Measurements from ENCODE around the gene NPVF. TPM values are rescaled to one million over a fixed set of nuclear protein-coding genes. Genes with fewer than 3 reads are reported as not detected.

NPVF gene
- not detected for total RNA-seq

DNA sequence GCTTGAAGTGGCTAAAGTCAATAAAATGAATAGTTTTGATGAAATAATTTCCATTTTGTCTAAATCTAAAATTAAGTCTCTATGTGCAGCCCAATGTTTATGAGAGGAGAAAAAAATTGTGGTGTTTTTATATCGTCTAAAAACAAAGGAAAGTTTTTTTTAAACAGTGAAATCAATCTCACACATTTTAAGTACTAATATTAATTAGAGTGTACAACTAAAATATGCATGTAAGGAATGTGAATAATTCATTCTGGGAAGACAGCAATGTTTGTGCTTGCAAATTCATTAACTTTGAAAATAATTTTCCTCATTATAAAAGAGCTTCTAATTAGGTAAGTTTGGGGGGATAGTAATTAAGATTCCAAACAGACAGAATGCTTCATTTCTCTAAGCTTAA, at the start of gene NPVF:
Gene NPVF (minus strand): TSS at position 101 of the 400 bp plus-strand sequence. CDS start 47 bp downstream, at position 54.
- DNase-seq, result no peak

DNA sequence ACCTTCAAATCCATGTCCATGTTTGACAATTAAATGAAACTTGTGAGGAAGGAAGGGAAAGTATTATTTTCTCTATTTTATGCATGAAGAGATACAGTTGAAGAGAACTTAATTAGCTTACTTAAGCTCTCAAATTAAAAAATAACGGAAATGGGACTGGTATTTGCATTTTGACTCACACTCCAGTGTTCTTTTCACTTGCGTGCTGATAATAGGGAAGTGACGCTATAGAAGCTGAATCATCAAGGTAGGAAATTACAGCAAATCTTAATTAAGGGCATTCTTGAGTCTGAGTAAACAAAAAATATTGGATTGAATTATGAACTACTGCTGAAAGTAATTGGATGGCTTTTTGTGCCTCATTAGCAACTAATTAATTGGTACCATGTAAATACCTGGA, 44.0 kb upstream of the NPVF start:
- no peak for DNase-seq

- DNase-seq, result peak; percentile 84
Measured at GRCh38 chr7:25263337-25263736, 35.1 kb upstream of the NPVF start.

DNA sequence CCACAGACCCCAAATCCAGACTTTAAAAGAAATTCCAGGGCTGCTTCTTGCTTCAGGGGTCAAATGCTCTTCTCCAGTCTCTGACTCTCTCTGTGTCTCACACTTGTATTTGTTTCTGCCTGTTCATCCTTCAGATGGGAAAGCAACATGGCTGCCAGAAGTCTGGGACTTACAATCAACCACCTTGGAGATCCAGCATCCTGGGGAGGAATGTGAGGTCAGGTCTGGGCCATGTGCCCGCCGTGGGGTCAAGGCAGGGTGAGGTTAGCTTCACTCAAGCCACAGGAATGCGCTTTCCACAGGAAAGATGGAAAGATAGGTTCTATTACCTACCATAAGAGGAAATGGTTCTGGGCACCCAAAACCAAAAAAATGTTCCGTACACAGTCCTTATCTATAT, 34.3 kb upstream of the NPVF start:
- no peak for DNase-seq

- no peak for DNase-seq
Measured at GRCh38 chr7:25261545-25262140, 33.4 kb upstream of the NPVF start.

GRCh38 chr7:25260862-25261494, 32.7 kb upstream of the NPVF start:
- DNase-seq, result peak; percentile 95

DNA sequence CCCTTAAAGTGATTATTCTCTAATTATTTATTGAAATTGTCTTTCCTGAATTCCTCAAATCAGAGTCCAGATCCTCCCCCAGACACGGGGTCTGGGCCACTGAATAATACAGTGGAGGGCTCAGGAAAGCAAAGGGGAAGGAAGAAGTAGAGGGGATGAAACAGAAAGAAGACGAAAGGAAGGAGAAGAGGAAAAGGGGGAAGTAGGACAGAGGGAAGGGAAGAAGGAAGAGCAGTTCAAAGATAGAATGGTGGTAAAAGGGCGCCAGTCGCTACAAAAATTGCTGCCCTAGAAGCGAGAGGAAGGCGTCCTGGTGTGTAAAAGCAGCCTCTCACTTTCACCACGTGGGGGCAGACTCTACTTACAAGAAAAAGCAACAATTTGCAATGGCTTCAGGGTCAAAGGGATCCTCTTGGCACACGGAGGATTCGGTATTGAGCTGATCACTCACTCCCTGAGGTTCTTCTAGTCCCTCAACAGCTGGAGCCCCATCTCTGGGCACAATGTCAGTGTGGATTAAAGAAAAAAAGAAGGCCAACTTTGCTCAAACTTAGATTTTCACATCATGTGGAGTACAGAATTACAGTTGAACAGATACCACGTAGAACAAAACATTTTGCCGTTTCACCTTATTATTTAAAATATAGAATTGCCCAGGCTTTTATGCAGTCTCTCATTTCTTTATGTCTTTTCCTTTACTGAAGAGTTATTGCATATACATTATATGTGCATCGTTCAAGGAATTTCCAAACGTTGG, 31.4 kb upstream of the NPVF start:
- DNase-seq, result peak; percentile 83

DNA sequence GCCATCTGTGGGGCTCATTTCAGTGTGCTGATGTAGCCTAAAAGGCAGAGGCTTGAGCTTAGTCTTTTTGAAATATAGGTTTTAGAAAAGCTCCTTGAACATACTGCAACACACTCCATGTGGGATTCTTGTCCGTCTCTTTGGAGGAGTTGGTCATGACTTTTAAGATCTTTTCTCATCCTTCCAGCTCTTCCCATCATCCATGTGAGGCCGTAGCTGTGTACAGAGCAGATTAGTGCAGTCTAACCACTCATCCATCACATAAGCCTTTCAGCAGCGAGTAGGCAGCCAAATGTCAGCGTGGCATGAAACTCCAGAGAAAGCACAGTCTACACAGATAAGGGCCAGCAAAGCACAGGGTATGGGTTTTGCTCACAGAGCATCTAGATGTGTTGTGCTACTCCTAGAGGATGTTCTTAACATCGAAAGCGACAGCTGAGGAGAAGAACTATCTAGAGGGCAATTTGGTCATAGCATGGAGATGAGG, 28.1 kb upstream of the NPVF start:
- DNase-seq, result no peak

DNA sequence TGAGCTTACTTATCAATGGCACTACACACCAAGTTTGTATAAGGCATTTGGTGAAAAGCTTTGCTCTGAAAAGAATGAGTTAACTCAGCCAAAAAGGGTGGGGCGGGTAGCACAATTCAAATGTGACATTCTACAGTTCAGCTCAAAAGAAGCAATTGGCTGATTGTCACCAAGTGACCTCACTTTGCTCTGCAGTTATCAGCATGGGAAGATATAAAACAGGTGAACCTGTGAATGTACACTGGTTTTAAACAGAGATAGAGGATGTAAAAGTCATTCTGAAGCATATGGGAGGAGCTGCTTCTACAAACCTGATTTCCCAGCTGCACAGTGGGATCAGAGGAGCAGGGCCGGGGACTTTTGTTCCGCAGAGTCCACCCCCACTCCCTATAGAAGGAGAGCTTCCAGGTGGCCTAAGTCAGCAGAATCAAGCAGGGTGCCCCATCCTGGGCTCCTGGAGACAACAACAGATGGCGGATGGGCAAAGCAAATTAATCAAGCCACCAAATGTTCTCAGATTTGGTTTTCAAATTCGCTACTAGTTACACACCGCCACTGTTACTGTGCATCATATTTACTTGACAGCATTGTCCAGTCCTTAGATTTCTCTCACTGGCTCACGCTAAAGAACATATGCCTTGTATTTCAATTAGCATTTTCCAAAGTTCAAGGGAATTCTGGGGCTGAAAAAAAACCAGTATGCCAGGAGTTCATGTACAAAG, 27.5 kb upstream of the NPVF start:
- DNase-seq, result no peak

DNA sequence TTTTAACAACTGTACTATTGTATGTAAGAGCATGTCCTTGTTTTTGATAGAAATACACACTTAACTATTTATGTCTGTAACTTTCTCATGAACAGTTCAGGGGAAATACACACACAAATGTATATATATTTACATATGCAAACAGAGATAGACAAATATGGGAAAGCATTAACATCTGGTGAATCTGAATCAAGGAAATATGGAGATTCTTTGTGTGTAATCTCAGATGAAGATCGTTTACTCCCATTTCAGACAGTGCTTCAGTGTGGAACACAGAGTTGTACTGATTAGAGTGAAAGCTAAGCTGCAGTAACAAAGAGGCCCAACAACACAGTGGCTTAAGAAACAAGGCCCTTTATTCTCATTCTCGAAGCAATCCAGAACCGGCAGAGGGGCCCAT, 26.3 kb upstream of the NPVF start:
- DNase-seq, result no peak

DNA sequence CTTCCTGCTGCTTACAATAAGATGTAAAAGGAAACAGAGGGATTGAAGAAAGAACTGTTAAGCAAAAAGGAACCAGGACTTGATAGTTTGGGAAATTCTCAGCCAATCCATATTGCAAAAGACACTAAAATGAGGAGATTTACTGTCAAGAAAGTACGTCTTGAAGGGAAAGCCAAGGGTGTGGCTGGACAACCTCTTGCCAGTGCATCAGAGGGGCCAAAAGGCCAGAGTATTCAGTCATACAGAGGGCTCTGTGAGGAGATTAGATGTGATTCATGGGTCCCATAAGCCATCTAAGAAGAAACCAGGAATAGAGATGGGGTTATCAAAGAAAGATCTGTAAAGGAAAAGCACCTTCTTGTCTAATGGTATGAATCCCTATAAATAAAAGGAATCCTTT, 25.4 kb upstream of the NPVF start:
- no peak for DNase-seq

- no peak for DNase-seq
Measured at GRCh38 chr7:25250386-25250785, 22.1 kb upstream of the NPVF start.

DNA sequence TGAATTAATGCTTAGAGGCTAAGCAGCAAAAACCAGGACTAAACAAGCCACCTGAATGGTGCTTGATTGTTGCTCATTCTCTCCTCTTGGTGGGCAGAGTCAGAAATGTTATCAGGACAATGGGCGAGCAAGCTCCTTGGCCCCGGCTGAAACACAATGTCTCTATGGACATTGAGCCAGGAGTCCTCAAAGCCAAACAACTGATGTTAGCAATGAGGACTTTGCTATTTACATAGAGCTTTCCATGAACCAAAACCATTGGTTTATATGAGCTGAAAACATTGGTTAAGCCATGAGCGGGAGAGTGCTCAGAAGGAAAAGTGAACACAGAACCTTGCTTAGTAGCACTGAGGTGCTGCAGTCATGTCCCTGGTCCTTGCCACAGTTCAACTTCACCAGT, 21.5 kb upstream of the NPVF start:
- DNase-seq, result no peak

DNA sequence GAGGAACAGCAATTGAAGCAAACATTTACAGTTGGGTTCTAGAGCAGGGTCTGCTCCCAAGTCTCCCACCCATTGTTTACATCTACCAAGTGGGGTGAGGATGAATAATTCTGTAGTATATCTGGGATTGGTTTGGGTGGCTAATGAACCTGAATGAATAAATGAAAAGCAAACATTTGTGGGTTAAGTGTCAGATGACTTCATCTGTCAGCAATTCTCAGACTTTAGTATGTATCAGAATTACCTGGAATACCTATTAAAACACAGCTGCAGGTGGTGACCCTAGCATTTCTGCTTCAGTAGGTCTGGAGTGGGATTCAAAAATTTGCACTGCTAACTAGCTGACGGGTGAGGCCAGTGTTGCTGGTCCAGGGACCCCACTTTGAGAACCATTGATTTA, 18.0 kb upstream of the NPVF start:
- DNase-seq, result no peak

- DNase-seq, result peak; percentile 93
Measured at GRCh38 chr7:25244254-25245033, 16.2 kb upstream of the NPVF start.

- no peak for DNase-seq
Measured at GRCh38 chr7:25242678-25243077, 14.4 kb upstream of the NPVF start.

DNA sequence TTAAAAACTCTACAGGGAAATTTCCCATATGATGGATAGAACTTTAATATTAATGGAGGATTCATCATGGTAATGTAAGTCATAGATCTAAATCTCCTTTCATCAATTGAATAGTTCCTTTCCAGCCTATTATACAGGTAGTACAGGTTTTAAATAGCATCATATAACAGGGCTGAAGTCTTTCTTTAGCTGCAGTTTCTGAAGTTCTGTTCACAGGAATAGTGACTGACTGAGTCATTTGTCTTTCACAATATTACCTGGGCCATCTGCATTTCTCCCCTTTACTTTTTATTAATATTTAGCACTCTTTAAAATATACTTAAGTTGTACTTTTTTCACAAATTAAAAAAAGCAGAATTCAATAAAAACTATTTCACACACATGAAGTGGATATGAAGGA, 12.6 kb upstream of the NPVF start:
- no peak for DNase-seq

DNA sequence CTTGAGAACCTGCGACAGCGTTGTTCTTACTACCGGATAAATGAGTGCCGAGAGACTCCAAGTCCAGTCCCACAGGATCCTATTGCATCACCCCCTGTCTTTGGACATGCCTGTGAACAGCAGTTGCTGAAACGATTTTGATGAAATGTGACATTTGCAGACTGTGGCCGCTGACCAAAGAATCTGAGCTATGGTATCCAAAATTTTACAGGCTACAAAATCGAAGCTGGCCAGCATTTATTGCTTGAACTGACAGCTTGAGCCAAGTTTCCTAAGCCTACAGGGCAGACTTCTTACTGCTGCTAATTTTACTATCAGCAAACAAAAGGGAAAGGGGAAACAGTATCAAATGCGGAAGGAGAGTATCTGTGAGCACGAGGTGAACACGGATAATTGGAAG, 12.1 kb upstream of the NPVF start:
- DNase-seq, result peak; percentile 52

DNA sequence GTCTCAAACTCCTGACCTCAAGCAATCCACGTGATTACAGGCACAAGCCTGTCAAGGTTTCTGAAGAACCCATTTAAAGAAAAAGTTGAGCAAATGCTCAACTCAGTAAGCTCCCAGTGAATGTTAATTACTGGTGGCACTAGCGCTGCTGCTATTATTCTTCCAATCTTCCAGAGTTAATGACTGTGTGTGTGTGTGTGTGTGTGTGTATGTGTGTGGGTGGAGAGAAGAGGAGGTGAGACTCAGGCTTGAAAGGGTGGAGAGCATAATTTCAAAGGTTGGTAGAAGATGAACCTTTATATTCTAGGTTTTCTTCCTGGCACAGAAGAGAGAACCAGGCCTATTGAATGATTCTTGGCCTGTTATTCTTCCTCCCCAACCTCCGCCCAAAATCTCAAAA, 11.6 kb upstream of the NPVF start:
- DNase-seq, result no peak

- DNase-seq, result no peak
Measured at GRCh38 chr7:25238066-25238725, 9.9 kb upstream of the NPVF start.

DNA sequence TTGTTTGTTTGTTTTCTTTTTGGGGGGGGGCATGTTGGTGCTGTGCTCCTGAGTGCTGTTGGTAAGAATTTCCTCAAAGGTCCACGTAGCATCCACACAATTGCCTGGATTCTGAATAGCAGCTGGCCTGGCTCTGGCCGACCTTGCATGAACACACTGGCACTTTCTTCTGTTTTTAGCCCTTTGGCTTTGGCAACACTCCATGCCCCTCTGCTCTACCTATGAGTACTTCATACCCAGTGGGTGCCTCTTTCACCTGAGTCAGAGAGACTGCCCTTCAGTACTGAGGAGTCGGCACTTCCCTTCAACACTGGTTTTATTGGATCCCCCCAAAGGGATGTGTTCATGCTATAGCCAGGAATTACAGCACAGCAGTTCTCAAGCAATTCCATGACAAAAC, 7.2 kb upstream of the NPVF start:
- DNase-seq, result no peak

DNA sequence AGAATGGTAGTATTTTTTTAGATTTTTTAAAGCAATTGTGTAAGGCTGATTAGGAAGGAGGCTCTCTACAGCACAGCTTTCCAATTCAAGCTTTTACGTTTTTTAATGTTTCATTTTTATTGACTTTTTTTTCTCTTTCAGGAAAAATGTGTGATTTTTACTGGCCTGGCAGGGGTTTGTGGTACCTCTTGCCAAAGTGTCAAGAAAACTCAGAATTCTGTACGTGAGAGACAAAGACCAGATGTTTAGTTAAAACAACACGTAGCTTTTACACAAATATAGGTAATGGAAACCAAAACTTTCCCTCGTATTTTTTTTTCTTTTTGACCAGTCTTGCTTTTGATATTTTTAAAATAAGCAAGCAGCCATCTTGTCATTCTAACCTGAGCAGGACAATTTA, 6.0 kb upstream of the NPVF start:
- DNase-seq, result peak; percentile 41
